AG04450 (cell line): Measurements from ENCODE around the gene DPP3. TPM values are rescaled to one million over a fixed set of nuclear protein-coding genes. Genes with fewer than 3 reads are reported as not detected.
A peak's percentile ranks its signal among the peaks of the same experiment; 100 is the strongest.

Experiments used
- CTCF ChIA-PET: fragments of 300-600, 350-600 bp; formaldehyde crosslinking; extraction: SDS; loops from one replicate; lab custom pipeline; 2022; ENCODE audit warnings: antibody characterized with exemption, inconsistent platforms; lab: Charles Lee
- POLR2A ChIA-PET: fragments of 350-600 bp; formaldehyde crosslinking; extraction: SDS; loops from one replicate; lab custom pipeline; 2021; ENCODE audit warnings: antibody characterized with exemption, inconsistent platforms; lab: Yijun Ruan, JAX
- DNase-seq: peaks from one replicate; pipeline ENCODE4 v3.0.0-alpha.2; 2011; ENCODE audit warnings: low read depth, low spot score
- H3K27ac ChIP-seq: one replicate; pipeline ENCODE4 v1.5.1; 2012; ENCODE audit warnings: low read depth, low read length, control low read depth
- H3K27me3 ChIP-seq: one replicate; pipeline ENCODE4 v1.6.0; 2012; ENCODE audit warnings: low read length; ENCODE audit not compliant: control insufficient read depth, insufficient read depth
- H3K4me3 ChIP-seq: 2 replicates; pipeline ENCODE4 v1.5.1; 2011; ENCODE audit warnings: mild to moderate bottlenecking, low read depth, low read length, control low read depth
- H3K9me3 ChIP-seq: 2 replicates; pipeline ENCODE4 v1.5.1; 2012; ENCODE audit warnings: low read length; ENCODE audit not compliant: control insufficient read depth, insufficient read depth
- CTCF ChIP-seq: IDR thresholded peaks from 2 replicates; pipeline ENCODE4 v1.5.1; 2011; ENCODE audit warnings: low read depth, low read length, control low read depth, inconsistent platforms
- polyA plus RNA-seq: library from polyadenylated mRNA; depleted of rRNA; stranded (reverse); fragments of >200 nt; gene quantifications from 2 replicates; pipeline ENCODE4 v1.2.3, GENCODE V29; 2011

Gene DPP3
- polyA plus RNA-seq, 1 experiment, result 54.6 TPM

GRCh38 chr11:66476173-66476840, 3.9 kb upstream of the DPP3 start:
- Histone ChIP-seq H3K9me3 (no peaks in the 10 kb centered on the region; the same call in 1 of the 2 replicates), H3K4me3 (no peak overlapping the region), H3K27me3 (no peaks in the 10 kb centered on the region), H3K27ac (no peak overlapping the region)
- no peak for DNase-seq
- ChIA-PET CTCF (no interaction called here), POLR2A (no interaction called here)
- no peak for TF ChIP-seq CTCF

- Histone ChIP-seq H3K9me3 (no peaks in the 10 kb centered on the region; the same call in 1 of the 2 replicates), H3K27me3 (no peaks in the 10 kb centered on the region), H3K27ac (no peak overlapping the region), H3K4me3 (no peak overlapping the region)
- ChIA-PET CTCF (no interaction called here), POLR2A (no interaction called here)
- DNase-seq, result no peak
- TF ChIP-seq CTCF, result no peak
Observed at GRCh38 chr11:66476841-66477251, 3.4 kb upstream of the DPP3 start.

GRCh38 chr11:66477263-66478201, 2.7 kb upstream of the DPP3 start:
- ChIA-PET POLR2A (no interaction called here), CTCF (interaction anchor here (0.9 kb wide), 1 partner anchor 48 kb away, joined by 3 read pairs; no protein-coding TSS in a partner anchor)
- Histone ChIP-seq H3K4me3 (no peak overlapping the region), H3K27ac (no peak overlapping the region), H3K9me3 (no peaks in the 10 kb centered on the region; the same call in 1 of the 2 replicates), H3K27me3 (no peaks in the 10 kb centered on the region)
- no peak for DNase-seq
- TF ChIP-seq CTCF, result no peak

GRCh38 chr11:66478729-66479393, 1.4 kb upstream of the DPP3 start:
- ChIA-PET POLR2A (interaction anchor here (2.3 kb wide), 1 partner anchor 40 kb away, joined by 11 read pairs; the partner anchor contains the start of gene MRPL11), CTCF (interaction anchor here (0.5 to 1.2 kb wide), 3 partner anchors 10 to 40 kb away, joined by 3 to 6 read pairs (median 3); partner anchors contain the start of gene MRPL11)
- Histone ChIP-seq H3K4me3 (peak overlapping the region; percentile 80), H3K9me3 (no peaks in the 10 kb centered on the region; the same call in 1 of the 2 replicates), H3K27ac (no peak overlapping the region), H3K27me3 (no peaks in the 10 kb centered on the region)
- peak; percentile 75 for TF ChIP-seq CTCF
- no peak for DNase-seq
